ENCODE results near the gene ST8SIA1.

The ST8SIA1 gene

GRCh38 chr12:22348208-22348607 lies 13.7 kb upstream of the ST8SIA1 start:
- H3K9me3 Mint-ChIP-seq, result peaks cover 10% of the 10 kb centered on the region
- DNase-seq (no peak), ATAC-seq (no peak)
- H3K4me1 Mint-ChIP-seq, result no peaks in the 10 kb centered on the region
- no peaks in the 10 kb centered on the region for H3K27me3 Mint-ChIP-seq
- H3K36me3 Mint-ChIP-seq (ENCODE audit: low read depth), result no peaks in the 10 kb centered on the region
- H3K4me3 Mint-ChIP-seq, result no peak overlapping the region
- no peak overlapping the region for H3K27ac Mint-ChIP-seq

GRCh38 chr12:22340143-22340542 lies 5.6 kb upstream of the ST8SIA1 start:
- Mint-ChIP-seq H3K9me3 (peaks cover 4% of the 10 kb centered on the region), H3K27me3 (peaks cover 17% of the 10 kb centered on the region), H3K4me3 (no peak overlapping the region), H3K4me1 (peaks cover 7% of the 10 kb centered on the region), H3K36me3 (ENCODE audit: low read depth) (no peaks in the 10 kb centered on the region), H3K27ac (no peak overlapping the region)
- DNase-seq (no peak), ATAC-seq (no peak)

GRCh38 chr12:22339691-22340090 lies 5.2 kb upstream of the ST8SIA1 start:
- Mint-ChIP-seq H3K9me3 (peaks cover 4% of the 10 kb centered on the region), H3K27me3 (peaks cover 17% of the 10 kb centered on the region), H3K4me3 (no peak overlapping the region), H3K36me3 (ENCODE audit: low read depth) (no peaks in the 10 kb centered on the region), H3K4me1 (peaks cover 10% of the 10 kb centered on the region), H3K27ac (no peak overlapping the region)
- DNase-seq (no peak), ATAC-seq (no peak)

GRCh38 chr12:22335794-22336166 lies 1.3 kb upstream of the ST8SIA1 start:
- Mint-ChIP-seq H3K9me3 (no peaks in the 10 kb centered on the region), H3K4me1 (peaks cover 23% of the 10 kb centered on the region), H3K27ac (no peak overlapping the region), H3K36me3 (ENCODE audit: low read depth) (no peaks in the 10 kb centered on the region), H3K27me3 (peaks cover 39% of the 10 kb centered on the region), H3K4me3 (peak overlapping the region; percentile 84)
- no peak for DNase-seq
- ATAC-seq, result no peak

- DNase-seq, result no peak
- no peaks in the 10 kb centered on the region for H3K36me3 Mint-ChIP-seq (ENCODE audit: low read depth)
These were observed 646 bp downstream of the ST8SIA1 start for GRCh38 chr12:22333713-22334409.

GRCh38 chr12:22333186-22333712 lies 1.3 kb downstream of the ST8SIA1 start:
- Mint-ChIP-seq H3K36me3 (ENCODE audit: low read depth) (no peaks in the 10 kb centered on the region), H3K27ac (no peak overlapping the region), H3K9me3 (no peaks in the 10 kb centered on the region), H3K27me3 (peaks cover 39% of the 10 kb centered on the region), H3K4me3 (peak overlapping the region; percentile 84), H3K4me1 (peaks cover 23% of the 10 kb centered on the region)
- no peak for ATAC-seq
- no peak for DNase-seq

More at GRCh38 chr12:22333713-22334409, 646 bp downstream of the ST8SIA1 start:
- ATAC-seq, result no peak
- Mint-ChIP-seq H3K4me3 (peak overlapping the region; percentile 84), H3K9me3 (no peaks in the 10 kb centered on the region), H3K27me3 (peaks cover 39% of the 10 kb centered on the region), H3K27ac (no peak overlapping the region), H3K4me1 (peaks cover 23% of the 10 kb centered on the region)

GRCh38 chr12:22332202-22332601 lies 2.3 kb downstream of the ST8SIA1 start:
- DNase-seq, result no peak
- ATAC-seq, result no peak
- H3K27ac Mint-ChIP-seq, result no peak overlapping the region
- H3K4me3 Mint-ChIP-seq, result no peak overlapping the region
- H3K9me3 Mint-ChIP-seq, result no peaks in the 10 kb centered on the region
- H3K27me3 Mint-ChIP-seq, result peaks cover 36% of the 10 kb centered on the region
- no peaks in the 10 kb centered on the region for H3K36me3 Mint-ChIP-seq (ENCODE audit: low read depth)
- peaks cover 23% of the 10 kb centered on the region for H3K4me1 Mint-ChIP-seq

- Mint-ChIP-seq H3K9me3 (no peaks in the 10 kb centered on the region), H3K4me3 (no peak overlapping the region), H3K27me3 (peaks cover 25% of the 10 kb centered on the region), H3K4me1 (peaks cover 15% of the 10 kb centered on the region), H3K36me3 (ENCODE audit: low read depth) (no peaks in the 10 kb centered on the region), H3K27ac (no peak overlapping the region)
- no peak for ATAC-seq
- no peak for DNase-seq
These were observed 4.9 kb downstream of the ST8SIA1 start for GRCh38 chr12:22329621-22330020.

GRCh38 chr12:22325218-22325617 lies 9.3 kb downstream of the ST8SIA1 start:
- no peak for DNase-seq
- no peaks in the 10 kb centered on the region for H3K36me3 Mint-ChIP-seq (ENCODE audit: low read depth)
- ATAC-seq, result no peak

GRCh38 chr12:22322091-22322490 lies 12.4 kb downstream of the ST8SIA1 start:
- peaks cover 10% of the 10 kb centered on the region for H3K27me3 Mint-ChIP-seq
- H3K4me1 Mint-ChIP-seq, result peaks cover 7% of the 10 kb centered on the region
- H3K27ac Mint-ChIP-seq, result no peak overlapping the region
- no peaks in the 10 kb centered on the region for H3K36me3 Mint-ChIP-seq (ENCODE audit: low read depth)
- DNase-seq (no peak), ATAC-seq (no peak)
- no peak overlapping the region for H3K4me3 Mint-ChIP-seq
- H3K9me3 Mint-ChIP-seq, result no peaks in the 10 kb centered on the region

More at GRCh38 chr12:22325218-22325617, 9.3 kb downstream of the ST8SIA1 start:
- no peak overlapping the region for H3K4me3 Mint-ChIP-seq
- no peak overlapping the region for H3K27ac Mint-ChIP-seq
- H3K27me3 Mint-ChIP-seq, result peaks cover 10% of the 10 kb centered on the region
- peaks cover 7% of the 10 kb centered on the region for H3K4me1 Mint-ChIP-seq
- no peaks in the 10 kb centered on the region for H3K9me3 Mint-ChIP-seq

- Mint-ChIP-seq H3K36me3 (ENCODE audit: low read depth) (no peaks in the 10 kb centered on the region), H3K4me3 (no peak overlapping the region), H3K9me3 (no peaks in the 10 kb centered on the region), H3K27me3 (peaks cover 6% of the 10 kb centered on the region), H3K4me1 (peaks cover 4% of the 10 kb centered on the region), H3K27ac (no peak overlapping the region)
- no peak for DNase-seq
- ATAC-seq, result no peak
These were observed 12.9 kb downstream of the ST8SIA1 start for GRCh38 chr12:22321638-22322037.

- Mint-ChIP-seq H3K4me3 (no peak overlapping the region), H3K4me1 (peaks cover 4% of the 10 kb centered on the region), H3K9me3 (no peaks in the 10 kb centered on the region), H3K36me3 (ENCODE audit: low read depth) (no peaks in the 10 kb centered on the region), H3K27ac (no peak overlapping the region), H3K27me3 (peaks cover 6% of the 10 kb centered on the region)
- no peak for DNase-seq
- ATAC-seq, result no peak
These were observed 13.4 kb downstream of the ST8SIA1 start for GRCh38 chr12:22321018-22321605.

GRCh38 chr12:22318108-22318737 lies 16.3 kb downstream of the ST8SIA1 start:
- Mint-ChIP-seq H3K27ac (no peak overlapping the region), H3K9me3 (no peaks in the 10 kb centered on the region), H3K4me1 (peaks cover 4% of the 10 kb centered on the region), H3K27me3 (peaks cover 8% of the 10 kb centered on the region), H3K4me3 (no peak overlapping the region), H3K36me3 (ENCODE audit: low read depth) (no peaks in the 10 kb centered on the region)
- DNase-seq, result no peak
- no peak for ATAC-seq

GRCh38 chr12:22313963-22314330 lies 20.6 kb downstream of the ST8SIA1 start:
- ATAC-seq, result no peak
- H3K27ac Mint-ChIP-seq, result no peak overlapping the region
- H3K4me3 Mint-ChIP-seq, result no peak overlapping the region

More at GRCh38 chr12:22313963-22314330, 20.6 kb downstream of the ST8SIA1 start:
- no peaks in the 10 kb centered on the region for H3K4me1 Mint-ChIP-seq
- H3K9me3 Mint-ChIP-seq, result no peaks in the 10 kb centered on the region
- H3K36me3 Mint-ChIP-seq (ENCODE audit: low read depth), result no peaks in the 10 kb centered on the region
- H3K27me3 Mint-ChIP-seq, result peaks cover 11% of the 10 kb centered on the region
- no peak for DNase-seq

All from activated naive CD8-positive, alpha-beta T cell treated with anti-CD3 and anti-CD28 coated beads, Interleukin-2, amount 50 U/mL, for 24 hours (primary cell).